Globus pallidus (tissue), 1 donor: ENCODE results near the gene GADD45B.
A peak's percentile ranks its signal among the peaks of the same experiment; 100 is the strongest.

ENCODE experiments used
- DNase-seq: peaks from one replicate; pipeline ENCODE4 v3.0.0-alpha.2; 2015; ENCODE audit warnings: low spot score

Gene GADD45B

GRCh38 chr19:2475702-2476450 is at the start of gene GADD45B:
Gene GADD45B, plus strand, starts transcription at chr19:2476127. Its CDS starts 232 bp downstream, at chr19:2476359.
- peak; percentile 97 for DNase-seq

- DNase-seq = no peak
These were observed 49.1 kb upstream of the GADD45B start for GRCh38 chr19:2426611-2427428.

GRCh38 chr19:2427429-2428320 is 48.3 kb upstream of the GADD45B start, which contains the start of gene TIMM13:
Gene TIMM13, minus strand, starts transcription at chr19:2427586. Its CDS starts 53 bp downstream, at chr19:2427533.
- peak; percentile 95 for DNase-seq

- DNase-seq = no peak
These were observed 47.6 kb upstream of the GADD45B start for GRCh38 chr19:2428321-2428690.

DNA sequence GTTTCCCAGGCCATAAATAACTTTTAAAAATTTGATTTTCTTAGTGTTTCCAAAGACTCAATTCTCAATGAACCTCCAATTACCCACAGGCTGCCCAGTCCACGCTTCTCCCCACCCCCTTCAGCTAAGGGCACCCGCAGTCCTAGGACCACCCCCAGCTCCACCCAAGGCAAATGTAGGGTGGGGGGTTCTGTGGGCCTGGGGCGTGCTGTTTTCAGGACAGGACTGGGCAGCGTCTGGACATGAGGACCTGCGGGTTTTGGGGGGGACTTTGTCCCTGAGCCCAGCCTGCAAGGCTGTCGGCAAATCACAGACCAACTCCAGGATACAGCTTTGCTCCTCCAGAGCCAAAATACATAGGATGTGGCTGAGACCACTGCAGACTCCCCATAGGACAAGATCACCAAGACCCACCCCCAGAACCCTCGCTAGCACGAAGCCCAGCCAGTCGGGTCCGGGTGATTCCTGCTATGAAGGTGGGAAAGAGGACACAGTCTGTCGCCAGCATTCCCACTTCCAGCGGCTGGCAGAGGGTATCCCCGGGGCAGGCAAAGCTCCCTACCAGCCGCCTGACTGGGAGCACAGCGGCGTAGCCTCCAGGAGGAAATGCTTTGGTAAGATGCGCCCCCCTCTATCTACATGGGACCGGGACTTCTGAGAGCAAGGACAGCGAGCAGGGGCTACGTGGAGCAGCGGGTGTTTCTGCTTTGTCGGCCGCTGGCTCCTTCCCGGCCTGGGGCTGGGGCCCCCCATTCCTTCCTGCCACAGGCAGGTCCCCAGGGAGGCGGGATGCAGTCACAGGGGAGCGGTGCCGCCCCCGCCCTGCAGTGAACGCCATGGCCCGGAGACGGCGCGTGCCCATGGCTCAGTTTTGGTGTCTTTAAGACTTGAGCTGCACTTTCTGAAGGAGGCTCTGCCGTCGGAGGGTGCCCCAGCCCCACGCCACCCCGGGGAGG is 46.9 kb upstream of the GADD45B start:
- no peak for DNase-seq

GRCh38 chr19:2429917-2430535 is 45.9 kb upstream of the GADD45B start:
- DNase-seq = no peak

GRCh38 chr19:2431318-2432055 is 44.4 kb upstream of the GADD45B start:
- DNase-seq = no peak

DNA sequence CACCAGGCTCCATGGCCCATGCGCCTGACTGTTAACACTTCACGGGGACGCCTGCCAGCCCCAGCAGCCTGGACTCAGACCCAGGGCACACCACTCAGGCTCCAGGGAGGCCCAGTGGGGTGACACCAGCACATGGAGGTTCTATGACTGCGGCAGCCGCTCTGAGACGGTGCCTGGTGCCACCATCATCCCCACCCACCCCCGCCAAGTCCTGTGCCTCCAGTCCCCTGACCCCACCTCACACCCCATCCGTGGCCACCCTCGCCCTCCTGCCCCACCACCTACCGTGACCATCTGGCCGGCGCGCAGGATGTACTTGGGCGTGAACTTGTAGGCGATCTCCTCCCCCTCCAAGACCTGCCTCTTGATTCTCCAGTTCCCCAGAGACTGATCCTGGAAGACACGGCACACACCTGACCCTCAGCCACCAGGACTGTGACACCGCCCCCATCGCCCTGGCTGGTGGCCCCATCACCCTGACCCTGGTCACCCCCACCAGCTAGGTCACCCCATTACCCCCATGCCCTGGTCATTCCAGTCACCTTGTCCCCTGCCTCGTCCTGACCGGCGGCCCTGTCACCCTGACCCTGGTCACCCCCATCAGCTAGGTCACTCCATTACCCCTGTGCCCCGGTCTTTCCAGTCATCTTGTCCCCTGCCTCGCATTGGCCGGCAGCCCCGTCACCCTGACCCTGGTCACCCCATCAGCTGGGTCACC is 43.6 kb upstream of the GADD45B start:
- no peak for DNase-seq

DNA sequence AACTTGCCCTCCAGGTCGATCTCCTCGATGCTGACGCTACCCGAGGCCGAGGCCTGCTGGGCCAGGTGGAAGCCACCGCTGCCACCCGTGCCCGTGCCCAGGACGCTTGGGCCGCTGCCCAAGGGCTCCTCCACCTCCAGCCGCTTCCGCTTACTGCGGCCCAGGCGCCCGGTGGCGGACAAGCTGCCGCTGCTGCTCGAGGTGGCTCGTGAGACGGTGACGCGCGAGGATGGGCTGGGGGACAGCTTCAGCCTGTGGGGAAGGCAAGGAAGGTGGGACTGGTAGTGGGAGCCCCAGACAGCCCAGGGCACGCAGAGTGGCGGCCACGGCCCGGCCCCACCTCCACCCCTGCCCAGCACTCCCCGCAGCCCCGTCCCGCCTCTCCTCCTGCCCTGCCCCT is 42.1 kb upstream of the GADD45B start:
- no peak for DNase-seq

DNA sequence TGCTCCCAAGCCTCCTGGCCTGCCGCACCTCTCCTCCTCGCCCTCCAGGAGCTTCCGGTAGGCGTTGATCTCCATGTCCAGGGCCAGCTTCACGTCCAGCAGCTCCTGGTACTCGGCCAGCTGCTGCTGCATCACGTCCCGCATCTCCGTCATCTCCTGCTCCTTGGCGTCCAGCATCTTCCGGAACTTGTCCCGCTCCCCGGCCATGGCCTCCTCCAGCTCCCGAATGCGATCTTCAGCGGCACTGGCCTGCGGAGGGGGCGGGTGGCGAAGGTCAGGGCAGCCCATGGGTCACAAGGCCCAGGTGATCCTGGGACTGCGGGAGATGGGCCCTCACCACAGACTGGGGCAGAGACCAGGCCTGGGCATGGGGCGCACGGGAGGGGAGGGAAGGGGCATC is 41.7 kb upstream of the GADD45B start:
- no peak for DNase-seq

GRCh38 chr19:2434721-2435265 is 41.1 kb upstream of the GADD45B start:
- DNase-seq = no peak

DNA sequence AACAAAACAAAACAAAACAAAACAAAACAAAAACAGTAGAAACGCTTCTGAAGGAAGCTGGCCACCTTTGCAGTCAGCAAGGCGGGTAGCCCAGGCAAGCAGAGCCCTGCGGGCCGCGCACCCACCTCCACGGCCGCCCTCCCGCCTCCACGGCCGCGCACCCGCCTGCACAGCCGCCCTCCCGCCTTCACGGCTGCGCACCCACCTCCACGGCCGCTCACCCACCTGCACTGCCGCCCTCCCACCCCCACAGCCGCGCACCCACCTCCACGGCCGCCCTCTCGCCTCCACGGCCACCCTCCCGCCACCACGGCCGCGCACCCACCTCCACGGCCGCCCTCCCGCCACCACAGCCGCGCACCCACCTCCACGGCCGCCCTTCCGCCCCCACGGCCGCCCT is 39.5 kb upstream of the GADD45B start:
- DNase-seq = no peak

GRCh38 chr19:2436926-2437325 is 39.0 kb upstream of the GADD45B start:
- DNase-seq = no peak

DNA sequence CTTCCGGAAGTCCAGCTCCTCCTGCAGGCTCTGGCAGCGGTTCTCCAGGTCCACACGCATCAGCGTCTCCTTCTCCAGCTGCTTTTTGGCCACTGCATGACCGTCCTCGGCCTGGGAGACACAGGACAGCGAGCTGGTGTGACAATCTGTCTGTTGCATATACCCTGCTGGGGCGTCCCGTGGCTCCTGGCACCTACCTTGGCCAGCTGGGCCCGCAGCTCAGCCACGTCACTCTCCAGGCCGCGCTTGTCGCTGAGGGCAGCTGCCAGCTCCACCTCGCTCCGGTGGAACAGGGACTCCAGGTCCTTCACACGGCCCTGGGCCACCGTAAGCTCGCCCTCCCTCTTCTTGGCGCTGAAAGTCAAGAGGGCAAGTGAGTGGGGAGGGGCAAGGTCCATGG is 37.7 kb upstream of the GADD45B start:
- no peak for DNase-seq

- no peak for DNase-seq
These were observed 35.4 kb upstream of the GADD45B start for GRCh38 chr19:2440515-2440914.

- DNase-seq = no peak
These were observed 34.7 kb upstream of the GADD45B start for GRCh38 chr19:2441096-2441752.

GRCh38 chr19:2443116-2443784 is 32.7 kb upstream of the GADD45B start:
- no peak for DNase-seq

GRCh38 chr19:2443785-2444182 is 32.1 kb upstream of the GADD45B start:
- no peak for DNase-seq
